H1 (cell line): Measurements from ENCODE around the gene DHX34. TPM values are rescaled to one million over a fixed set of nuclear protein-coding genes. Genes with fewer than 3 reads are reported as not detected.

Experiments used
- ASH2L ChIP-seq: fragments of 200-600, 300-600 bp; sonication (generic); IDR thresholded peaks from one replicate; pipeline ENCODE4 v1.7.1; 2017; ENCODE audit warnings: low read length
- ATF3 ChIP-seq: IDR thresholded peaks from 2 replicates; pipeline ENCODE4 v1.6.1; 2011; ENCODE audit warnings: low read depth, mild to moderate bottlenecking, low read length; ENCODE audit not compliant: insufficient read depth
- CHD7 ChIP-seq: fragments of 300-600 bp; sonication (generic); IDR thresholded peaks from 2 replicates; pipeline ENCODE4 v1.7.1; 2012; ENCODE audit warnings: low read length, moderate library complexity, mild to moderate bottlenecking, inconsistent platforms; ENCODE audit not compliant: insufficient replicate concordance
- EGR1 ChIP-seq: IDR thresholded peaks from 2 replicates; pipeline ENCODE4 v1.6.1; 2011; ENCODE audit warnings: low read depth, low read length, borderline replicate concordance
- JUND ChIP-seq: IDR thresholded peaks from 2 replicates; pipeline ENCODE4 v1.6.1; 2011; ENCODE audit warnings: mild to moderate bottlenecking, improper control_type of control experiment, low read length
- KDM1A ChIP-seq: fragments of 200-600, 300-600 bp; sonication (generic); IDR thresholded peaks from 2 replicates; pipeline ENCODE4 v1.7.1; 2016; ENCODE audit warnings: mild to moderate bottlenecking, low read length, borderline replicate concordance
- MAX ChIP-seq: IDR thresholded peaks from 2 replicates; pipeline ENCODE4 v1.6.1; 2012; ENCODE audit warnings: inconsistent platforms
- NANOG ChIP-seq: IDR thresholded peaks from 2 replicates; pipeline ENCODE4 v1.6.1; 2011; ENCODE audit warnings: low read length, low read depth, mild to moderate bottlenecking, inconsistent platforms; ENCODE audit not compliant: insufficient read depth, poor library complexity, severe bottlenecking
- POLR2A ChIP-seq, 2 experiments: IDR thresholded peaks; 1 replicate in 1 of 2; 2 replicates in 1 of 2; pipeline ENCODE4 v1.6.1; 2011; ENCODE audit warnings: low read depth in 2 of 2, low read length in 2 of 2, mild to moderate bottlenecking in 2 of 2; ENCODE audit errors: control extremely low read depth in 1 of 2
- polyA plus RNA-seq, 7 experiments: library from polyadenylated mRNA; depleted of rRNA in 3 of 7; stranded (reverse) in 5 of 7; unstranded in 2 of 7; fragments of >200 nt in 5 of 7; fragments of 200-250 nt in 2 of 7; gene quantifications; 1 replicate in 5 of 7; 2 replicates in 1 of 7; 4 replicates in 1 of 7; pipeline versions ENCODE4 v1.2.1 to v1.2.3, GENCODE V29; 2011 to 2013; ENCODE audit warnings: missing spikeins in 2 of 7, mixed read lengths in 2 of 7
- total RNA-seq: library from RNA; stranded (reverse); fragmentation: NEBNext Ultra II Directional; extraction: Animal tissue kit (Norgen Biotek cat#: 25700); gene quantifications from 2 replicates; pipeline ENCODE4 v1.2.1, GENCODE V29; 2021

DHX34 gene
- total and polyA plus RNA-seq, 2 of the 8 experiments (the other 6 are each of a cell fraction or from before 2014, with no cell fraction given) = 17.5 to 24.3 TPM

- TF ChIP-seq ATF3 = no peak
- peak; percentile 94 for TF ChIP-seq KDM1A
- TF ChIP-seq POLR2A (IDR thresholded peaks at IDR 0.05; ENCODE audit: control extremely low read depth in 1 of 2, low read depth in 2 of 2, low read length in 2 of 2) = 0 out of 3 replicates have a peak, but pooled peaks of 1 of the 2 experiments have one; percentile 20
- no peak for TF ChIP-seq JUND
- TF ChIP-seq CHD7 = no peak
- TF ChIP-seq EGR1 = no peak
- no peak for TF ChIP-seq MAX
- no peak for TF ChIP-seq NANOG
- no peak for TF ChIP-seq ASH2L
Measured at GRCh38 chr19:47390533-47391488, 41.7 kb downstream of the DHX34 start (continued).
